Measurements from ENCODE around the gene UMODL1. TPM values are rescaled to one million over a fixed set of nuclear protein-coding genes. Genes with fewer than 3 reads are reported as not detected.
A peak's percentile ranks its signal among the peaks of the same experiment; 100 is the strongest.

The UMODL1 gene
- total and polyA plus RNA-seq, 2 of the 13 experiments (the other 11 are each of a cell fraction or from before 2014, with no cell fraction given): not detected

- TF ChIP-seq, protein P1, sequence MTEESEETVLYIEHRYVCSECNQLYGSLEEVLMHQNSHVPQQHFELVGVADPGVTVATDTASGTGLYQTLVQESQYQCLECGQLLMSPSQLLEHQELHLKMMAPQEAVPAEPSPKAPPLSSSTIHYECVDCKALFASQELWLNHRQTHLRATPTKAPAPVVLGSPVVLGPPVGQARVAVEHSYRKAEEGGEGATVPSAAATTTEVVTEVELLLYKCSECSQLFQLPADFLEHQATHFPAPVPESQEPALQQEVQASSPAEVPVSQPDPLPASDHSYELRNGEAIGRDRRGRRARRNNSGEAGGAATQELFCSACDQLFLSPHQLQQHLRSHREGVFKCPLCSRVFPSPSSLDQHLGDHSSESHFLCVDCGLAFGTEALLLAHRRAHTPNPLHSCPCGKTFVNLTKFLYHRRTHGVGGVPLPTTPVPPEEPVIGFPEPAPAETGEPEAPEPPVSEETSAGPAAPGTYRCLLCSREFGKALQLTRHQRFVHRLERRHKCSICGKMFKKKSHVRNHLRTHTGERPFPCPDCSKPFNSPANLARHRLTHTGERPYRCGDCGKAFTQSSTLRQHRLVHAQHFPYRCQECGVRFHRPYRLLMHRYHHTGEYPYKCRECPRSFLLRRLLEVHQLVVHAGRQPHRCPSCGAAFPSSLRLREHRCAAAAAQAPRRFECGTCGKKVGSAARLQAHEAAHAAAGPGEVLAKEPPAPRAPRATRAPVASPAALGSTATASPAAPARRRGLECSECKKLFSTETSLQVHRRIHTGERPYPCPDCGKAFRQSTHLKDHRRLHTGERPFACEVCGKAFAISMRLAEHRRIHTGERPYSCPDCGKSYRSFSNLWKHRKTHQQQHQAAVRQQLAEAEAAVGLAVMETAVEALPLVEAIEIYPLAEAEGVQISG (CRISPR knock-in tag; IDR thresholded peaks at IDR 0.05): no peak
- TF ChIP-seq ZMAT3 (CRISPR knock-in tag; conservative IDR thresholded peaks at IDR 0.05) (no peak), PRDM10 (CRISPR knock-in tag; IDR thresholded peaks at IDR 0.05; ENCODE audit: low read depth) (no peak), ZBTB8A (CRISPR knock-in tag; IDR thresholded peaks at IDR 0.05; ENCODE audit: borderline replicate concordance, low read depth) (no peak), KDM5B (CRISPR knock-in tag; IDR thresholded peaks at IDR 0.05; ENCODE audit: borderline replicate concordance) (peak; percentile 47; the same call in 1 of the 2 replicates), GABPB1 (CRISPR knock-in tag; IDR thresholded peaks at IDR 0.05) (peak; percentile 52; the same call in 1 of the 2 replicates), ZNF883 (CRISPR knock-in tag; IDR thresholded peaks at IDR 0.05; ENCODE audit: not compliant biosample characterization) (no peak), RAD21 (CRISPR knock-in tag; IDR thresholded peaks at IDR 0.05) (peak; percentile 72), ZNF687 (CRISPR knock-in tag; IDR thresholded peaks at IDR 0.05) (peak; percentile 52), ZNF20 (CRISPR knock-in tag; IDR thresholded peaks at IDR 0.05) (no peak)
- TF ChIP-seq, protein P2, sequence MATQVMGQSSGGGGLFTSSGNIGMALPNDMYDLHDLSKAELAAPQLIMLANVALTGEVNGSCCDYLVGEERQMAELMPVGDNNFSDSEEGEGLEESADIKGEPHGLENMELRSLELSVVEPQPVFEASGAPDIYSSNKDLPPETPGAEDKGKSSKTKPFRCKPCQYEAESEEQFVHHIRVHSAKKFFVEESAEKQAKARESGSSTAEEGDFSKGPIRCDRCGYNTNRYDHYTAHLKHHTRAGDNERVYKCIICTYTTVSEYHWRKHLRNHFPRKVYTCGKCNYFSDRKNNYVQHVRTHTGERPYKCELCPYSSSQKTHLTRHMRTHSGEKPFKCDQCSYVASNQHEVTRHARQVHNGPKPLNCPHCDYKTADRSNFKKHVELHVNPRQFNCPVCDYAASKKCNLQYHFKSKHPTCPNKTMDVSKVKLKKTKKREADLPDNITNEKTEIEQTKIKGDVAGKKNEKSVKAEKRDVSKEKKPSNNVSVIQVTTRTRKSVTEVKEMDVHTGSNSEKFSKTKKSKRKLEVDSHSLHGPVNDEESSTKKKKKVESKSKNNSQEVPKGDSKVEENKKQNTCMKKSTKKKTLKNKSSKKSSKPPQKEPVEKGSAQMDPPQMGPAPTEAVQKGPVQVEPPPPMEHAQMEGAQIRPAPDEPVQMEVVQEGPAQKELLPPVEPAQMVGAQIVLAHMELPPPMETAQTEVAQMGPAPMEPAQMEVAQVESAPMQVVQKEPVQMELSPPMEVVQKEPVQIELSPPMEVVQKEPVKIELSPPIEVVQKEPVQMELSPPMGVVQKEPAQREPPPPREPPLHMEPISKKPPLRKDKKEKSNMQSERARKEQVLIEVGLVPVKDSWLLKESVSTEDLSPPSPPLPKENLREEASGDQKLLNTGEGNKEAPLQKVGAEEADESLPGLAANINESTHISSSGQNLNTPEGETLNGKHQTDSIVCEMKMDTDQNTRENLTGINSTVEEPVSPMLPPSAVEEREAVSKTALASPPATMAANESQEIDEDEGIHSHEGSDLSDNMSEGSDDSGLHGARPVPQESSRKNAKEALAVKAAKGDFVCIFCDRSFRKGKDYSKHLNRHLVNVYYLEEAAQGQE (IDR thresholded peaks at IDR 0.05; ENCODE audit: borderline replicate concordance in 1 of 2, low read depth in 1 of 2, low read length in 2 of 2): no peak
Observed at GRCh38 chr21:42107881-42108553, 36.9 kb downstream of the UMODL1 start (continued).
